Medulla oblongata (tissue), 1 donor: ENCODE data around the gene PCDHGA8.
"Not testable (repeated sequence)": the region's sequence is repeated elsewhere in the genome, so short reads cannot be mapped to it uniquely, and the experiment has no call there.

Experiments used
- DNase-seq: peaks from one replicate; pipeline ENCODE4 v3.0.0-alpha.2; 2015; ENCODE audit errors: extremely low spot score

PCDHGA8 gene

GRCh38 chr5:141371572-141372475, 20.6 kb upstream of the PCDHGA8 start:
- DNase-seq = no peak

GRCh38 chr5:141373673-141374317, 18.6 kb upstream of the PCDHGA8 start, which contains the start of gene PCDHGA6:
Gene PCDHGA6, plus strand, starts transcription at chr5:141373891. Its CDS starts 193 bp downstream, at chr5:141374084.
- DNase-seq = no peak

GRCh38 chr5:141374627-141375026, 17.8 kb upstream of the PCDHGA8 start:
- no peak for DNase-seq

GRCh38 chr5:141375444-141376155, 16.8 kb upstream of the PCDHGA8 start:
- DNase-seq = not testable (repeated sequence)

- DNase-seq = no peak
These were observed 9.8 kb upstream of the PCDHGA8 start, which contains the start of gene PCDHGA7 for GRCh38 chr5:141382469-141383294. Gene PCDHGA7, plus strand, starts transcription at chr5:141382742. Its CDS starts 158 bp downstream, at chr5:141382900.

- DNase-seq = no peak
These were observed 9.1 kb upstream of the PCDHGA8 start for GRCh38 chr5:141383345-141383744.

GRCh38 chr5:141384471-141385267, 7.8 kb upstream of the PCDHGA8 start:
- DNase-seq = no peak

- peak; percentile 4 for DNase-seq
These were observed 4.7 kb upstream of the PCDHGA8 start, which contains the start of gene PCDHGB4 for GRCh38 chr5:141387557-141388311. Gene PCDHGB4, plus strand, starts transcription at chr5:141387698. Its CDS starts 187 bp downstream, at chr5:141387885.

- no peak for DNase-seq
These were observed 3.8 kb upstream of the PCDHGA8 start for GRCh38 chr5:141388661-141389060.

- DNase-seq = no peak
These were observed 3.0 kb upstream of the PCDHGA8 start for GRCh38 chr5:141389153-141390042.

- DNase-seq = no peak
These were observed 834 bp downstream of the PCDHGA8 start for GRCh38 chr5:141393267-141393666.

GRCh38 chr5:141394401-141395187, 2.2 kb downstream of the PCDHGA8 start:
- not testable (repeated sequence) for DNase-seq

GRCh38 chr5:141397756-141398551, 5.5 kb downstream of the PCDHGA8 start, which contains the start of gene PCDHGB5:
Gene PCDHGB5, plus strand, starts transcription at chr5:141397947. Its CDS starts 181 bp downstream, at chr5:141398128.
- DNase-seq = peak; percentile 12

- DNase-seq = no peak
These were observed 6.2 kb downstream of the PCDHGA8 start for GRCh38 chr5:141398608-141399007.

- DNase-seq = no peak
These were observed 7.3 kb downstream of the PCDHGA8 start for GRCh38 chr5:141399555-141400258.
